MCF 10A (cell line): Measurements from ENCODE around the gene RANBP9. TPM values are rescaled to one million over a fixed set of nuclear protein-coding genes. Genes with fewer than 3 reads are reported as not detected.
A peak's percentile ranks its signal among the peaks of the same experiment; 100 is the strongest.

Experiments
- BruUV-seq: library from RNA; stranded (reverse); fragments of 400-500 nt; replicated peaks from 2 replicates; lab custom pipeline; 2021; lab: Mats Ljungman, UMichigan
- CTCF ChIA-PET: fragments of 300-600 bp; sonication (Branson Sonifier 250); formaldehyde crosslinking; extraction: SDS; loops from one replicate; lab custom pipeline; 2021; ENCODE audit warnings: antibody characterized with exemption, inconsistent platforms; lab: Yijun Ruan, JAX
- POLR2A ChIA-PET: fragments of 300-600, 350-650 bp; sonication (Branson Sonifier 250); formaldehyde crosslinking; extraction: SDS; loops from one replicate; lab custom pipeline; 2020; ENCODE audit warnings: antibody characterized with exemption, inconsistent platforms; lab: Yijun Ruan, JAX
- DNase-seq: peaks from one replicate; pipeline ENCODE4 v3.0.0-alpha.2; 2018; ENCODE audit not compliant: unreplicated experiment
- H3K27ac Mint-ChIP-seq: one replicate; pipeline ENCODE4 v1.8.0; 2022; ENCODE audit warnings: mild to moderate bottlenecking, low read depth, mixed read lengths; ENCODE audit not compliant: unreplicated experiment
- H3K27me3 Mint-ChIP-seq: one replicate; pipeline ENCODE4 v1.8.0; 2022; ENCODE audit warnings: mixed read lengths; ENCODE audit not compliant: insufficient read depth, unreplicated experiment
- H3K36me3 Mint-ChIP-seq: one replicate; pipeline ENCODE4 v1.8.0; 2022; ENCODE audit warnings: mild to moderate bottlenecking, moderate library complexity, mixed read lengths; ENCODE audit not compliant: insufficient read depth, unreplicated experiment
- H3K4me1 Mint-ChIP-seq: one replicate; pipeline ENCODE4 v1.8.0; 2022; ENCODE audit warnings: mixed read lengths; ENCODE audit not compliant: insufficient read depth, unreplicated experiment
- H3K4me3 Mint-ChIP-seq: one replicate; pipeline ENCODE4 v1.8.0; 2022; ENCODE audit warnings: mild to moderate bottlenecking, moderate library complexity, mixed read lengths; ENCODE audit not compliant: unreplicated experiment
- H3K9me3 Mint-ChIP-seq: one replicate; pipeline ENCODE4 v1.8.0; 2022; ENCODE audit warnings: mixed read lengths; ENCODE audit not compliant: unreplicated experiment
- intact Hi-C: fragments of 100-400 bp; cut with micrococcal nuclease; formaldehyde crosslinking; loops from 2 replicates; pipeline ENCODE4 v1.14.1; 2022
- total RNA-seq: library from RNA; stranded (reverse); gene quantifications from 2 replicates; pipeline ENCODE4 v1.2.3, GENCODE V29; 2022
- TF ChIP-seq, protein P1 (sequence below): fragments of 200-600 bp; IDR thresholded peaks from one replicate; pipeline ENCODE4 v1.8.0; 2022; ENCODE audit warnings: antibody characterized with exemption, mild to moderate bottlenecking; ENCODE audit not compliant: unreplicated experiment

Gene RANBP9
- total RNA-seq, 1 experiment from 2014 or later = 48.0 TPM

DNA sequence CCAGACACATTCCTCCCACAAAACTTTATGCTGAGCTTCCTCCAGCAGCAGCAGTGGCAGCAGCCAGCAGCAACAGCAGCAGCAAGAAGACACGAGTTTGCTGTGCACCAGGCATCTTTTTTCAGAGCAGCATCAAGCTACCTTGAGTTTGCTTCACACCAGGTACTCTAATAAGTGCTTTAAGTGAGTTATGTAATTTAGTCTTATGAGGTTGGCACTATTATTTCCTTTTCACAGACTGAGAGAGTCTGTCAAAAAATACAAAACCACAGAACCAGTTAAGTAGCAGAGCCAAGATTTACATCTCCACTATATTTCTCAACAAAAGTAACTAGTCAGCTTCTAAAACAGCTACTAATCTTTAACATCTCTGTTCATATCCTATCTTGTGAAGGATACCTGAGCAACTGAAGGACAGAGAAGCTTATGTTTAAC, 23.7 kb downstream of the RANBP9 start:
- no peak for DNase-seq
- peaks cover 41% of the 10 kb centered on the region for H3K36me3 Mint-ChIP-seq
- peaks cover 22% of the 10 kb centered on the region for H3K4me1 Mint-ChIP-seq
- H3K4me3 Mint-ChIP-seq = no peak overlapping the region
- BruUV-seq = no TSS peak
- H3K27ac Mint-ChIP-seq = peak overlapping the region; percentile 4
- ChIA-PET POLR2A (interaction anchor here (0.6 to 1.5 kb wide), 3 partner anchors 13 to 25 kb away, joined by 3 to 7 read pairs (median 3); no protein-coding TSS in a partner anchor), CTCF (no interaction called here)
- H3K9me3 Mint-ChIP-seq = no peaks in the 10 kb centered on the region
- TF ChIP-seq, protein P1, sequence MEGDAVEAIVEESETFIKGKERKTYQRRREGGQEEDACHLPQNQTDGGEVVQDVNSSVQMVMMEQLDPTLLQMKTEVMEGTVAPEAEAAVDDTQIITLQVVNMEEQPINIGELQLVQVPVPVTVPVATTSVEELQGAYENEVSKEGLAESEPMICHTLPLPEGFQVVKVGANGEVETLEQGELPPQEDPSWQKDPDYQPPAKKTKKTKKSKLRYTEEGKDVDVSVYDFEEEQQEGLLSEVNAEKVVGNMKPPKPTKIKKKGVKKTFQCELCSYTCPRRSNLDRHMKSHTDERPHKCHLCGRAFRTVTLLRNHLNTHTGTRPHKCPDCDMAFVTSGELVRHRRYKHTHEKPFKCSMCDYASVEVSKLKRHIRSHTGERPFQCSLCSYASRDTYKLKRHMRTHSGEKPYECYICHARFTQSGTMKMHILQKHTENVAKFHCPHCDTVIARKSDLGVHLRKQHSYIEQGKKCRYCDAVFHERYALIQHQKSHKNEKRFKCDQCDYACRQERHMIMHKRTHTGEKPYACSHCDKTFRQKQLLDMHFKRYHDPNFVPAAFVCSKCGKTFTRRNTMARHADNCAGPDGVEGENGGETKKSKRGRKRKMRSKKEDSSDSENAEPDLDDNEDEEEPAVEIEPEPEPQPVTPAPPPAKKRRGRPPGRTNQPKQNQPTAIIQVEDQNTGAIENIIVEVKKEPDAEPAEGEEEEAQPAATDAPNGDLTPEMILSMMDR = no peak
- intact Hi-C loops = no loop called here
- no peaks in the 10 kb centered on the region for H3K27me3 Mint-ChIP-seq

DNA sequence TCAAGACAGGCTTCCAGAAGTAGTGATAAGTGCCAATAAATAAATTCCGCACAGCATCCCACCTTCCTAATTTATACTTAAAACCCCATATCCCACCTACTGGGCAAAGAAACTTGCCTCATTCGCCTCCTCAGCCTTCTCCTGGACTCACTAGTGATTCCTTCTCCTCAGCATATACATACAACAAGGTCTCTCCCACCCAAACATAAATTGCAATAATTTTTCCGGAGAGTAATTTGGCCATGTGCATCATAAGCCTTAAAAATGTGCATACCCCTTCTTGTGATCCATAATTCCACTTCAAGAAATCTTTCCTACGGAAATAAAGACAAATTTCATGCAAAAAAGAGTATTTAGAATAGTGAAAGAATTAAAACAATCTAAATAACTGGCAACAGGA, 26.8 kb downstream of the RANBP9 start:
- H3K4me3 Mint-ChIP-seq = no peak overlapping the region
- H3K9me3 Mint-ChIP-seq = no peaks in the 10 kb centered on the region
- POLR2A ChIA-PET = no interaction called here
- peaks cover 17% of the 10 kb centered on the region for H3K4me1 Mint-ChIP-seq
- TF ChIP-seq, protein P1 = no peak
- H3K27ac Mint-ChIP-seq = no peak overlapping the region
- peaks cover 36% of the 10 kb centered on the region for H3K36me3 Mint-ChIP-seq
- no peaks in the 10 kb centered on the region for H3K27me3 Mint-ChIP-seq
- no TSS peak for BruUV-seq
- DNase-seq = no peak
- intact Hi-C loops = no loop called here
- CTCF ChIA-PET = no interaction called here

DNA sequence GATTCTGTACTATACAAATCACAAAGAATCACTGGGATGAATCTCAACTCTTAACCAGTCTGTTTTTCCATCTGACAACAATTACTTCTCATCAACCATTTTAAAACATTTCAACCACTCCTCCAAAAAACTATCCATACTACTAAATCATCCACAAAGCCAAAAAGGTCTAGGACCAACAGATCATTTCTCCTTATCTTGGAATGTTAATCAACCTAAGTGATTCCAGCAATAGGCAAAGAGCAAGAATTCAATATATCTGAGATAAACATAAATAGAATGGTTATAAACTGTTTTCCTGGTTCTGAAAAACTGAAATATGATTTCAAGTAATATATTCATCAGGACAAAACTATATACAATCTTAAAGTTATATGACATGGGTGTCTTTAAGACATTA, 28.6 kb downstream of the RANBP9 start:
- no peaks in the 10 kb centered on the region for H3K9me3 Mint-ChIP-seq
- ChIA-PET POLR2A (no interaction called here), CTCF (interaction anchor here (0.6 kb wide), 1 partner anchor 108 kb away, joined by 3 read pairs; the partner anchor contains the start of gene SIRT5)
- no peak for DNase-seq
- TF ChIP-seq, protein P1 = no peak
- peaks cover 36% of the 10 kb centered on the region for H3K36me3 Mint-ChIP-seq
- H3K4me1 Mint-ChIP-seq = peaks cover 5% of the 10 kb centered on the region
- no TSS peak for BruUV-seq
- no peaks in the 10 kb centered on the region for H3K27me3 Mint-ChIP-seq
- intact Hi-C loops = no loop called here
- H3K4me3 Mint-ChIP-seq = no peak overlapping the region
- no peak overlapping the region for H3K27ac Mint-ChIP-seq

DNA sequence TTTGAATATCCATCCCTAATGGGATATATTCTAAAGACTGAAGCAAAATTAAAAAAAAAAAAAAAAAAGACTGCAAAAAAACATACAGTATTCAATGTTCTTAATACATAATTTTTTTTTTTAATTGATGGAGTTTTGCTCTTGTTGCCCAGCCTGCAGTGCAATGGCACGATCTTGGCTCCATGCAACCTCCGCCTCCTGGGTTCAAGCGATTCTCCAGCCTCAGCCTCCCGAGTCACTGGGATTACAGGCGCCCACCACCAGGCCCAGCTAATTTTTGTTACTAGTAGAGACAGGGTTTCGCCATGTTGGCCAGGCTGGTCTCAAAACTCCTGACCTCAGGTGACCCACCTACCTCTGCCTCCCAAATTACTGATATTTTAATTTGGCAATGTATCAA, 29.3 kb downstream of the RANBP9 start:
- no peak overlapping the region for H3K4me3 Mint-ChIP-seq
- H3K4me1 Mint-ChIP-seq = no peaks in the 10 kb centered on the region
- no peaks in the 10 kb centered on the region for H3K9me3 Mint-ChIP-seq
- intact Hi-C loops = no loop called here
- H3K36me3 Mint-ChIP-seq = peaks cover 36% of the 10 kb centered on the region
- no peak for DNase-seq
- H3K27ac Mint-ChIP-seq = no peak overlapping the region
- POLR2A ChIA-PET = interaction anchor here (0.7 kb wide), 1 partner anchor 20 kb away, joined by 3 read pairs; no protein-coding TSS in a partner anchor
- no TSS peak for BruUV-seq
- H3K27me3 Mint-ChIP-seq = no peaks in the 10 kb centered on the region
- TF ChIP-seq, protein P1 = no peak
- CTCF ChIA-PET = no interaction called here
